ENCODE data around the gene ITSN1. TPM values are rescaled to one million over a fixed set of nuclear protein-coding genes. Genes with fewer than 3 reads are reported as not detected.
"Not testable (repeated sequence)": the region's sequence is repeated elsewhere in the genome, so short reads cannot be mapped to it uniquely, and the experiment has no call there.

The ITSN1 gene
- total RNA-seq, 2 donors from 2014 or later = 15.0 to 47.5 TPM

DNA sequence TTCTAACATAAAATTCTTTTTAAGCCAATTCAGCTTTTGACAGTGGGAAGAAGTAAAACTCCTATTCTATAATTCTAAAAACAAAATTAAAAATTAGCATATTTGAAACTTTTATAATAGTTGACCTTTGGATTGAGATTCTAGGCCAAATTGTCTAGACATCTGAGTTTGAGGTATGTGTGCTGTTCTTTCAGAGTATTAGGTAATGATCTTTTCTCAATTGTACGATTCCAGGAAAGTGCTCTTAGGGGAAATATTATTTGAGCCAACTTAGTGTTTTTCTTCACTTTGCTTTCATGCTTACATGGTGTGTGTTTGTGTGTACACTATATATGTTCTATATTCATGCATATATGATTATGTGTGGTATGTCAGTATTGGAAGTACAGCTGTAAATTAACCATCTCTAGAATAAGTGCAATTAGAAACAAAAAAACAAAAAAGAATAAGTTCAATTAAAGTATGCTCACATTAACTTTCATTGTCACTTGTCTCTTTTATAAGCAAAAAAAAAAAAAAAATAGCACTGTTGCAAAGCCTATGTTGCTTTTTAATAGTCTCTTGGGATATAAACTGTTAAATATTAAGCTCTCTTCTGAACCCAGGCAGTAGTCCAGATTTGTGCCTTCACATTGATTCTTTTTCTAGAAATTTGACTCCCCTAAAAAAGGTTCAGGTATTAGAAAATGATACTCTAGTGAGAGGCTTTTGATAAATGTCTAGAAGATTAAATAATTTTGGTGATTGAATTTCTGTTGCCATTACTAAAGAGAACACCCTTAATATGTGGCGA, 141.1 kb downstream of the ITSN1 start:
- ATAC-seq (no peak), DNase-seq (no peak)
- Histone ChIP-seq H3K4me3 (no peak overlapping the region), H3K4me1 (no peaks in the 10 kb centered on the region), H3K27ac (no peak overlapping the region), H3K27me3 (no peaks in the 10 kb centered on the region), H3K9me3 (no peaks in the 10 kb centered on the region), H3K36me3 (replicated peaks in 1 of 2; ENCODE audit: insufficient read depth in 1 of 2, low read depth in 2 of 2) (no peaks in the 10 kb centered on the region)
- WGBS, 2 donors = 76 to 80% methylated on average over 2 of the region's 2 CpGs
- TF ChIP-seq, protein P1, sequence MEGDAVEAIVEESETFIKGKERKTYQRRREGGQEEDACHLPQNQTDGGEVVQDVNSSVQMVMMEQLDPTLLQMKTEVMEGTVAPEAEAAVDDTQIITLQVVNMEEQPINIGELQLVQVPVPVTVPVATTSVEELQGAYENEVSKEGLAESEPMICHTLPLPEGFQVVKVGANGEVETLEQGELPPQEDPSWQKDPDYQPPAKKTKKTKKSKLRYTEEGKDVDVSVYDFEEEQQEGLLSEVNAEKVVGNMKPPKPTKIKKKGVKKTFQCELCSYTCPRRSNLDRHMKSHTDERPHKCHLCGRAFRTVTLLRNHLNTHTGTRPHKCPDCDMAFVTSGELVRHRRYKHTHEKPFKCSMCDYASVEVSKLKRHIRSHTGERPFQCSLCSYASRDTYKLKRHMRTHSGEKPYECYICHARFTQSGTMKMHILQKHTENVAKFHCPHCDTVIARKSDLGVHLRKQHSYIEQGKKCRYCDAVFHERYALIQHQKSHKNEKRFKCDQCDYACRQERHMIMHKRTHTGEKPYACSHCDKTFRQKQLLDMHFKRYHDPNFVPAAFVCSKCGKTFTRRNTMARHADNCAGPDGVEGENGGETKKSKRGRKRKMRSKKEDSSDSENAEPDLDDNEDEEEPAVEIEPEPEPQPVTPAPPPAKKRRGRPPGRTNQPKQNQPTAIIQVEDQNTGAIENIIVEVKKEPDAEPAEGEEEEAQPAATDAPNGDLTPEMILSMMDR (IDR thresholded peaks at IDR 0.05) = no peak
- no peak for TF ChIP-seq POLR2A (IDR thresholded peaks at IDR 0.05)
- intact Hi-C loops (cut with DNase I) = no loop called here

DNA sequence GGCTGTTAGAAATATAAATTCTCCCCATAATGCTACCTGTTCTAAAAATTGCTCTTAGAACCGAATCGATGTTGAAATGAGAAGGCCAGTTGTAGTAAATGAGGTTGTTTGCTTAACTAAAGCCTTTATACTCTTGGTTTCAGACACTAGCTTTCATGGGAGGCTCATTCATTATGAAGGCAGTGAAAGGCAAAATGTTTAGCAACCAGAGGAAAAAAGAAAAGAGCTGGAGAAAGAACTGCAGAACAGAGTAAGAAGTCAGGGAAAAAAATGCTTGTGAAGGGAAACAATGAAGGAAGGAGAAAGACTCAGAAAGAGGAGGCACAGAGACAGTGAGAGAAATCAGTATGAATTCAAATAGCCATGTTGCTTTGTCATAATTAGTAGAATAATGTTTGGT, 145.1 kb downstream of the ITSN1 start:
- Histone ChIP-seq H3K4me1 (no peaks in the 10 kb centered on the region), H3K9me3 (no peaks in the 10 kb centered on the region), H3K4me3 (no peak overlapping the region), H3K27me3 (no peaks in the 10 kb centered on the region), H3K27ac (no peak overlapping the region), H3K36me3 (replicated peaks in 1 of 2; ENCODE audit: insufficient read depth in 1 of 2, low read depth in 2 of 2) (no peaks in the 10 kb centered on the region)
- ATAC-seq = no peak
- intact Hi-C loops (cut with DNase I) = no loop called here
- 79 to 86% methylated on average over 2 of the region's 2 CpGs for WGBS, 2 donors
- TF ChIP-seq, protein P1 (IDR thresholded peaks at IDR 0.05) = no peak
- TF ChIP-seq POLR2A (IDR thresholded peaks at IDR 0.05) = no peak
- no peak for DNase-seq

DNA sequence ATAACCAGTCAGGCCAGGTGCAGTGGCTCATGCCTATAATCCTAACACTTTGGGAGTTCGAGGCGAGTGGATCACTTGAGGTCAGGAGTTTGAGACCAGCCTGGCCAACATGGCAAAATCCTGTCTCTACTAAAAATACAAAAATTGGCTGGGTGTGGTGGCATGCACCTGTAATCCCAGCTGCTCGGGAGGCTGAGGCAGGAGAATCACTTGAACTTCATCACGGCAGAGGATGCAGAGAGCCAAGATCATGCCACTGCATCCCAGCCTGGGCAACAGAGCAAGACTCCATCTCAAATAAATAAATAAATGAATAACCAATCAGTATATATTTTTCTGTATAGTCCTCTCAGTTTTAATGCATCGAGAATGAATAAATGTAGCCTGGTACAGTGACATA, 146.1 kb downstream of the ITSN1 start:
- ATAC-seq; H3K4me3 ChIP-seq; H3K9me3 ChIP-seq; DNase-seq; intact Hi-C loops (cut with DNase I); H3K27ac ChIP-seq; H3K27me3 ChIP-seq; H3K36me3 ChIP-seq (replicated peaks in 1 of 2; ENCODE audit: insufficient read depth in 1 of 2, low read depth in 2 of 2); H3K4me1 ChIP-seq: not testable (repeated sequence)
- 87 to 88% methylated on average over 5 of the region's 5 CpGs for WGBS, 2 donors

DNA sequence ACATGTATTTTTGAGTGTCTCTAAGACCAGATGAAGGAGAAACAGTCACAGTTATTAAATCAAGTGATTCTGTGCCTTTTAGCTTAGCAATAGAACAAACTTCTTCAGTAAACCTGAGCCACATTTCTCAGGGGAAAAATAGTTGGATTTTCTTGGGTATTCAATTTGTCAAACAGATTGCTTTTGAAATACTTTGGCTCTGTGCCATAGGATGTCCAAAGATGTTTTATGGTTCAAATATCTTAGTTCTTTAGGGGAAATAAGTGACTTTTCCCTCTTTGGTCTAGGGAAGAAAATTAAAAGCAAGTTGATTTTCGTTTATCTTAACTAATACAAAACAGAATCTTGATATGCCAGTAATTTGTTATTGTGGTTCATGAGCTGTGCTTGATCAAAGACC, 147.4 kb downstream of the ITSN1 start:
- Histone ChIP-seq H3K4me1 (no peaks in the 10 kb centered on the region), H3K27ac (no peak overlapping the region), H3K27me3 (no peaks in the 10 kb centered on the region), H3K4me3 (no peak overlapping the region), H3K36me3 (replicated peaks in 1 of 2; ENCODE audit: insufficient read depth in 1 of 2, low read depth in 2 of 2) (no peaks in the 10 kb centered on the region), H3K9me3 (no peaks in the 10 kb centered on the region)
- TF ChIP-seq, protein P1 (IDR thresholded peaks at IDR 0.05) = no peak
- no peak for TF ChIP-seq POLR2A (IDR thresholded peaks at IDR 0.05)
- WGBS, 2 donors = 53 to 57% methylated on average over 1 of the region's 1 CpG
- no peak for ATAC-seq
- no peak for DNase-seq
- intact Hi-C loops (cut with DNase I) = no loop called here

DNA sequence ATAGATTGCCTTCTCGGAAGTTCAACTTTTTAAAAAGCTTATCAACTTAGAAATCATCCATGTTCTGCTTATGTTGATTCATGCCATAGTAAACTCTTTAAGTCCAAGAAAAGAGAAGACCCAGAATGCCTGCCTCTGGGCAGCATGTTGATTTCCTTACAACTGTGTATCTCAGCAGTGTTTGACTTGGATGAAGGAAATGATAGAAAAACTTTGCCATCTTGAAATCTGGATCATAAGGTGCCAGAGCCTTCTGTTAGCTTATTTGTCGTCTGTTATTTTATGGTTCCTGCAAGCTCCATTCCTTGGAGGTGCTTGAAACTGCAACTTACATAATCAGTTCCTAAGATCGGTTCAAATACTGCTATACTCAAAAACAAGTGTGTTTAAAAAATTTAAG, 148.8 kb downstream of the ITSN1 start:
- Histone ChIP-seq H3K36me3 (replicated peaks in 1 of 2; ENCODE audit: insufficient read depth in 1 of 2, low read depth in 2 of 2) (no peaks in the 10 kb centered on the region), H3K4me1 (no peaks in the 10 kb centered on the region), H3K27me3 (no peaks in the 10 kb centered on the region), H3K4me3 (no peak overlapping the region), H3K9me3 (no peaks in the 10 kb centered on the region), H3K27ac (no peak overlapping the region)
- 79 to 87% methylated on average over 3 of the region's 3 CpGs for WGBS, 2 donors
- intact Hi-C loops (cut with DNase I) = no loop called here
- DNase-seq = no peak
- ATAC-seq = no peak
- TF ChIP-seq, protein P1 (IDR thresholded peaks at IDR 0.05) = no peak
- TF ChIP-seq POLR2A (IDR thresholded peaks at IDR 0.05) = no peak

Measured in body of pancreas (tissue), 4 donors.